HG03558 (cell line): Measurements from ENCODE around the gene IDI2.
"Not testable (repeated sequence)": the region's sequence is repeated elsewhere in the genome, so short reads cannot be mapped to it uniquely, and the experiment has no call there.

Source experiments
- ATAC-seq: cut with Tn5 transposase; IDR thresholded peaks from one replicate; pipeline ENCODE4 v1.9.1; 2021; ENCODE audit warnings: moderate number of reproducible peaks; ENCODE audit not compliant: unreplicated experiment; ENCODE audit errors: extremely low read depth

The IDI2 gene

GRCh38 chr10:1025683-1026082 lies at the start of gene IDI2:
Gene IDI2, minus strand, starts transcription at chr10:1025859. Its CDS starts 1,136 bp downstream, at chr10:1024723.
- no peak for ATAC-seq

GRCh38 chr10:1074748-1075308 lies 49.2 kb upstream of the IDI2 start:
- no peak for ATAC-seq

GRCh38 chr10:1074052-1074747 lies 48.5 kb upstream of the IDI2 start:
- ATAC-seq: no peak

DNA sequence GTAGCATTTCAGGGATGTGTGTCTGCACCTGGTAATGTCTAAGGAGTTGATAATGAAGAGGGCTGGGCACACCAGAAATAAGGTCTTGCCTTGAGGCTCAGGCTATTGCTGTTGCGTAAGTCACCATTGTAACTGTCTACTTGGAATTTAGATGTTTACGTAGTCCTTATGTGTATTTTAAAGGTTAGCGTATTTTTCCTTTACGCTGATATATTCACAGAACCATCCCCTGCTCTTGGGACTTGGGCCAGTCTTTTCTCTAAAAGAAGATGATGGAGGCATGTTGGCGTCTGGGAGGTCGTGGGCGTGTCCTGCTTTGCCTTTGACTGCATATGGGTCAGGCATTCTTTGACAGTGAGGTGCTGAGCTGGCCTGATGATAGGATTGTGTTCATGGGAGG lies 45.3 kb upstream of the IDI2 start:
- ATAC-seq: no peak

- ATAC-seq: no peak
These were observed 43.0 kb upstream of the IDI2 start for GRCh38 chr10:1068380-1069361.

DNA sequence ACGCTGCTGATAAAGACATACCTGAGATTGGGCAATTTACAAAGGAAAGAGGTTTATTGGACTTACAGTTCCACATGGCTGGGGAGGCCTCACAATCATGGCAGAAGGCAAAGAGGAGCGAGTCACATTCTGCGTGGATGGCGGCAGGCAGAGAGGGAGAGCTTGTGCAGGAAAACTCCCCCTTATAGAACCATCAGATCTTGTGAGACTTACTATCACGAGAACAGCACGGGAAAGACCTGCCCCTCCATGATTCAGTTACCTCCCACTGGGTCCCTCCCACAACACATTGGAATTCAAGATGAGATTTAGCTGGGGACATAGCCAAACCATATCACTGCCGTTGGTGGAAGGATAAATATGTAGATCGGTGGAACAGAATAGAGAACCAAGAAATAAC lies 41.1 kb upstream of the IDI2 start:
- ATAC-seq: not testable (repeated sequence)

GRCh38 chr10:1064964-1065247 lies 39.2 kb upstream of the IDI2 start:
- ATAC-seq: no peak

- no peak for ATAC-seq
These were observed 37.7 kb upstream of the IDI2 start for GRCh38 chr10:1063232-1063865.

DNA sequence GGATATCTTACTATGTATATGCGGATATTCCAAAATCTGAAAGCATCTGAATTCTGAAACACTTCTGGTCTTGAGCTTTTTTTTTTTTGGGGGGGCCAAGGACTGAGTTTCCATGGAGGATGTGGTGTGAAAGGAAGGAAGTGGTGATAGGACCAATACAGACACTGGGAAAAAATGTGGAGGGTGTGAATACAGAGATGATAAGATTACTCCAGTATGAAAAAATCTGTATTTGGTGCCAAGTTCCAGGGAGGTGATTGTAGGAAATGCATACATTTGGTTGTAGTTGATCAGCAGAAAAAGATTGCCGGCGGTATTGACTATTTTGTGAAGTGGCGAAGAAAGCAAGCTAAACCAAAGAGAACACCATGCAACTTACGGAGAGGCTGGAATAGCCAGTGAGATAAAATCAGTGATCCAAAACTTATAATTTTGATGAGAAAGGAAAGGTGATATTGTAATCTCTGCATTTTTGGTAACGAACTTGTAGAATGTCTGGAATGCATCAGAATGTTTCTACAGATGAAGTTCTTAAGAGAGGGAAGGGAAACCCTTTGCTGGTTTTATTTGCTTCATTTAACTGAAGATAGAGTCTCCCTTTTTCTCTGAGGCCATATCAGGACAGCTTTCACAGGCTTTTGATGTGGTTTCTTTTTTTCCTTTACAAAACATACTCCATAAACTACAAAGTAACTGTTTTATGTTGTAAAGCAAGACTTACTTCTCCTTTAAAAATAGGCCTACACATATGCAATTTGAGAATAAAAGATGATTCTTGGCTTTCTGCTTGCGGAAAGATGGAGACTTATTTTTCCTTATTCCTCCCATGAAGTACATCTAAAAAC lies 36.5 kb upstream of the IDI2 start:
- no peak for ATAC-seq

- ATAC-seq: no peak
These were observed 34.2 kb upstream of the IDI2 start for GRCh38 chr10:1059902-1060301.

DNA sequence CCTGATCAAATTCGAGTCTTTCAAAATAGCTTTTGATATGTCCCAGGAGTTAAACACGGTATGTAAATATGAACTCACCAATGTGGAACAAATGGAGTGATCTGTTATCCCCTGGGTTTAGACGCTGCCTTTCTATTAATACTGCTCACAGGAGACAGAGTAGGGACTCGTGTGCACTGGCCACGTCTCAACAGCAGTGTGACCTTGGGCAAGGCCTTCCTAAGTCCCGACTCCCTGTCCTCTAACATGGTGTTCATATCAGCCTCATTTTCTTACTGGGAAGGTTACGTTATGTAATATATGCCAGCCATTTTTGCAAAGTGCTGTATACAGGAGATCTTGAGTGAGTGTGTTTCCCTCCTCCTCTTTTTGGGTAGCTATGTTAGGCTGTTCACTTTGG lies 32.4 kb upstream of the IDI2 start:
- ATAC-seq: no peak

- no peak for ATAC-seq
These were observed 31.5 kb upstream of the IDI2 start for GRCh38 chr10:1057106-1057657.

DNA sequence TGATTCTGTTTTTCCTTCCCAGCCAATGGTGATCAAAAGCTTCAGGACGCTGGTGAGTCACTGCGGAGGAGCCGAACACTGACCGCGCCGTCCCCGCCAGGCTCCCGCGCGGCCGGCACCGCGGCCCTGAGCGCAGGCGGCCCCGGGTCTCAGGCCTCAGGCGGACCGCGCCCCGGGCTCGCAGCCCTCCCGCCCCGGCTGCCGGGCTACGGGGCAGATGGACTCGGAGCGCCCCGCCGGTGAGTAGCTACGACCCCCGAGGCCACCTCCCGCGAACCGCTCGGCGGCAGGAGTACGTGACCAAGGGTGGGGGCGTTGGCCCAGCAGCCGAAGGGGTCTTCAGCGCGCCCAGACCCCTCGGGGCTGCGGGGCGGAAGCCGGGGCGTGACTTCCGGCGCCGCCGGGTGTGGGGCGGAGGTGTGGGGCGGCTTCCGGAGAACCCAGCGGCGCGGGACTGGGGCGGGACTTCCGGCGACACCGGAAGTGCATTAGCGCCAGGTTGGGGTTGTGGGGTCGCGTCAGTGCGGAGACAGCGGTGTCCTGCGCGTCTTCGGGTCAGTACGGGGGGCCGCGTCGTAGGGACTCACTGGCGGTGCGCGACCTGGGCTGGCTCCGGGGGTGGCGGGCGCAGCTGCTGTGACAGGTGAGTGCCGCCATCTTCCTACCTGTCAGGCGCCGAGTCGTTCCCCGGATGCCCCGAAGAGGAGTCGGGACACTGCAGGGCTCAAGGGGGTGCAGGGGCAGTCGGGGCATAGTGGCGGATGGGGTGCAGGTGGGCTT lies 30.9 kb upstream of the IDI2 start, which contains the start of gene WDR37:
Gene WDR37 (plus strand): TSS at position 60 of the 780 bp plus-strand sequence. CDS start 15,771 bp downstream, outside the sequence.
- ATAC-seq: peak; percentile 69

DNA sequence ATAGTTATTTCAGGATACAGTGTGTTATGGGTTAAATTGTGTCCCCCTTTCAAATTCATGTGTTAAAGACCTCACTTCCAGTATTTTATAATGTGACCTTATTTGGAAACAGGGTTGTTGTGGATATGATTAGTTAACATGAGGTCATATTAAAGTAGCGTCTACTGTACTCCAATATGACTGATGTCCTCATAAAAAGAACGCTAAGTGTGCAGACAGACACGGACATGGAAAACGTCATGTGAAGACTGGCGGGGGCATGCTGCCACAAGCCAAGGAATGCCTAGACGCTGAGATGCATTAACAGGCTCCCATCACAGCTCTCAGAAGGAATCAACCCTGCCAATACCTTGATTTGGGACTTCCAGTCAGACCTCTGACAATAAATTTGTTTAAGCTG lies 29.0 kb upstream of the IDI2 start:
- ATAC-seq: no peak

GRCh38 chr10:1050554-1050953 lies 24.9 kb upstream of the IDI2 start:
- ATAC-seq: no peak

GRCh38 chr10:1050145-1050544 lies 24.5 kb upstream of the IDI2 start:
- ATAC-seq: no peak

DNA sequence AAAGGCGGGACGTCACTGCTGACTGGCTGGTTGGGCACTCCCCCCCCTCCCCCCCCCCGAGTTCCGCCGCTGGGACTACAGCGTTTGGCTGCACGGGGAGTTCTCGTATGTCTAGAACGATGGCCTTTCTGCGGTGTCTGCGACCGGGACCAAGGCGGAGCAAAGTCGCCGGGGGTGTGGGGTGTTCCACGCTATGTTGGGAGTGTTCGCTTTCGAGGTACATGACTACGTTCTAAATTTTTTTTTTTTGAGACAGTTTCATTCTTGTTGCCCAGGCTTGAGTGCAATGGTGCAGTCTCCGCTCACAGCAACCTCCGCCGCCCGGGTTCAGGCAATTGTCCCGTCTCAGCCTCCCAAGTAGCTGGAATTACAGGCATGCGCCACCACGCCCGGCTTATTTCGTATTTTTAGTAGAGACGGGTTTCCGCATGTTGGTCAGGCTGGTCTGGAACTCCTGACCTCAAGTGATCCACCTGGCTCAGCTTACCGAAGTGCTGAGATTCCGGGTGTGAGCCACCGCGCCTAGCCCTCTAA lies 23.8 kb upstream of the IDI2 start:
- ATAC-seq: no peak

GRCh38 chr10:1048732-1049424 lies 23.2 kb upstream of the IDI2 start, which contains the start of gene IDI1:
Gene IDI1, minus strand, starts transcription at chr10:1049119. Its CDS starts 116 bp downstream, at chr10:1049003.
- peak; percentile 74 for ATAC-seq
